B cell (primary cell): ENCODE results near the gene ANKRD28. TPM values are rescaled to one million over a fixed set of nuclear protein-coding genes. Genes with fewer than 3 reads are reported as not detected.

Experiments used
- ATAC-seq: fragments of 200-7000 bp; cut with Tn5 transposase; one replicate; pipeline ENCODE4 v1.10.0; 2021; ENCODE audit warnings: low read depth, mild to moderate bottlenecking, moderate number of reproducible peaks, moderate library complexity
- CTCF ChIA-PET: fragments of 350-600 bp; sonication (Branson Sonifier 250); formaldehyde crosslinking; loops from one replicate; lab custom pipeline; 2021; ENCODE audit warnings: antibody characterized with exemption, inconsistent platforms; lab: Charles Lee
- POLR2A ChIA-PET: fragments of 350-600 bp; sonication (Branson Sonifier 250); formaldehyde crosslinking; loops from one replicate; lab custom pipeline; 2021; ENCODE audit warnings: antibody characterized with exemption; lab: Charles Lee
- DNase-seq: peaks from one replicate; pipeline ENCODE4 v3.0.0; 2013
- H2AFZ ChIP-seq: 2 replicates; pipeline ENCODE4 v1.6.1; 2012; ENCODE audit warnings: mild to moderate bottlenecking, low read depth, low read length; ENCODE audit not compliant: insufficient read depth, poor library complexity, severe bottlenecking
- H3K27ac ChIP-seq, 2 donors: 1 replicate in 1 of 2; 2 replicates in 1 of 2; pipeline ENCODE4 v1.5.1; 2012 to 2013; ENCODE audit warnings: low read length in 2 of 2, mild to moderate bottlenecking in 2 of 2, moderate library complexity in 1 of 2
- H3K27me3 ChIP-seq, 4 experiments: fragments of 200-600 bp in 1 of 4; sonication (generic) in 1 of 4; replicated peaks in 1 of 4; 1 replicate in 2 of 4; 2 replicates in 2 of 4; pipeline versions ENCODE4 v1.6.1 to v1.7.0; 2013 to 2016; ENCODE audit warnings: low read length in 3 of 4, mild to moderate bottlenecking in 2 of 4, mixed read lengths in 1 of 4, moderate library complexity in 1 of 4; ENCODE audit not compliant: insufficient read depth in 4 of 4, control insufficient read depth in 3 of 4; ENCODE audit errors: control extremely low read depth in 1 of 4
- H3K36me3 ChIP-seq, 2 experiments: replicated peaks in 1 of 2; 1 replicate in 1 of 2; 2 replicates in 1 of 2; pipeline versions ENCODE4 v1.6.1 to v1.7.1; 2013; ENCODE audit warnings: low read length in 1 of 2; ENCODE audit not compliant: insufficient read depth in 2 of 2, control insufficient read depth in 1 of 2; ENCODE audit errors: control extremely low read depth in 1 of 2, extremely low read depth in 1 of 2
- H3K4me1 ChIP-seq, 2 donors: fragments of 200-600 bp in 1 of 2; sonication (generic) in 1 of 2; 1 replicate in 1 of 2; 2 replicates in 1 of 2; pipeline versions ENCODE4 v1.5.1 to v1.6.1; 2013 to 2017; ENCODE audit warnings: low read length in 2 of 2; ENCODE audit not compliant: control insufficient read depth in 2 of 2, insufficient read depth in 2 of 2
- H3K4me2 ChIP-seq: replicated peaks from 2 replicates; pipeline ENCODE3; 2012; ENCODE audit warnings: mild to moderate bottlenecking, low read depth, low read length; ENCODE audit not compliant: poor library complexity, severe bottlenecking
- H3K4me3 ChIP-seq, 5 experiments: fragments of 200-600 bp in 1 of 5; sonication (generic) in 1 of 5; 1 replicate in 3 of 5; 2 replicates in 2 of 5; pipeline versions ENCODE4 v1.5.1 to v1.7.0; 2011 to 2016; ENCODE audit warnings: low read length in 4 of 5, mild to moderate bottlenecking in 4 of 5, low read depth in 2 of 5, control low read depth in 1 of 5, moderate library complexity in 1 of 5; ENCODE audit not compliant: insufficient read depth in 1 of 5; ENCODE audit errors: control extremely low read depth in 1 of 5, extremely low read depth in 1 of 5
- H3K79me2 ChIP-seq: fragments of 200-600 bp; sonication (generic); one replicate; pipeline ENCODE4 v1.6.0; 2016; ENCODE audit warnings: low read length; ENCODE audit not compliant: control insufficient read depth, insufficient read depth
- H3K9ac ChIP-seq: fragments of 200-600 bp; sonication (generic); 2 replicates; pipeline ENCODE4 v1.6.1; 2017; ENCODE audit warnings: mild to moderate bottlenecking, low read length, moderate library complexity
- H3K9me3 ChIP-seq, 3 donors: one replicate each; pipeline versions ENCODE4 v1.6.1 to v1.7.1; 2013; ENCODE audit warnings: low read length in 2 of 3; ENCODE audit not compliant: control insufficient read depth in 2 of 3, insufficient read depth in 1 of 3; ENCODE audit errors: control extremely low read depth in 1 of 3
- H4K20me1 ChIP-seq: 2 replicates; pipeline ENCODE4 v1.6.0; 2012; ENCODE audit warnings: mild to moderate bottlenecking, low read length; ENCODE audit not compliant: insufficient read depth, control insufficient read depth, poor library complexity, severe bottlenecking
- H3K27ac Mint-ChIP-seq: one replicate; pipeline ENCODE4 v1.8.0; 2021; ENCODE audit warnings: mixed read lengths
- H3K27me3 Mint-ChIP-seq: one replicate; pipeline ENCODE4 v1.8.0; 2021; ENCODE audit warnings: mixed read lengths
- H3K4me1 Mint-ChIP-seq: one replicate; pipeline ENCODE4 v1.8.0; 2021; ENCODE audit warnings: mixed read lengths
- H3K4me3 Mint-ChIP-seq: one replicate; pipeline ENCODE4 v1.8.0; 2021; ENCODE audit warnings: mixed read lengths
- H3K9me3 Mint-ChIP-seq: one replicate; pipeline ENCODE4 v1.8.0; 2022; ENCODE audit warnings: mixed read lengths; ENCODE audit not compliant: insufficient read depth
- CTCF ChIP-seq: fragments of 200-600 bp; IDR thresholded peaks from one replicate; pipeline ENCODE4 v1.8.0; 2022; ENCODE audit warnings: antibody characterized with exemption, mild to moderate bottlenecking
- EZH2 ChIP-seq: IDR thresholded peaks from 2 replicates; pipeline ENCODE4 v1.6.1; 2012; ENCODE audit warnings: borderline replicate concordance, low read depth, mild to moderate bottlenecking, moderate library complexity, low read length; ENCODE audit not compliant: insufficient read depth, poor library complexity, severe bottlenecking
- WGBS: methylation state at CpG from one replicate; pipeline ENCODE4 v1.1.5; 2013; ENCODE audit warnings: missing lambda C conversion rate; ENCODE audit not compliant: insufficient coverage; 5-methylcytosine and 5-hydroxymethylcytosine counted together
- intact Hi-C: fragments of 100-400 bp; cut with micrococcal nuclease; formaldehyde crosslinking; loops from one replicate; pipeline ENCODE4 v1.10.0; 2022
- polyA plus RNA-seq: library from polyadenylated mRNA; depleted of rRNA; stranded (reverse); fragments of >200 nt; gene quantifications from 2 replicates; pipeline ENCODE4 v1.2.3, GENCODE V29; 2012
- total RNA-seq, 2 donors: library from RNA; stranded (reverse); fragments of 120-200 nt in 1 of 2; gene quantifications; 1 replicate in 1 of 2; 2 replicates in 1 of 2; pipeline versions ENCODE4 v1.2.3 to v1.2.4, GENCODE V29; 2013 to 2022

Gene ANKRD28
- total and polyA plus RNA-seq, 2 donors (not counting 1 experiment from before 2014, with no cell fraction given) = 20.7 to 37.4 TPM

GRCh38 chr3:15665510-15666150 lies 132.1 kb downstream of the ANKRD28 start:
- H3K9ac ChIP-seq = no peak overlapping the region
- WGBS = 82% methylated on average over 2 of the region's 5 CpGs
- peaks cover 0 to 7% of the 10 kb centered on the region in 2 experiments for H3K36me3 ChIP-seq
- H3K4me2 ChIP-seq = no peak overlapping the region
- no peaks in the 10 kb centered on the region for H4K20me1 ChIP-seq
- H3K4me1 Mint-ChIP-seq = peaks cover 18% of the 10 kb centered on the region
- no peaks in the 10 kb centered on the region for H3K79me2 ChIP-seq
- H3K4me3 ChIP-seq = no peak overlapping the region
- H3K4me3 Mint-ChIP-seq = no peak overlapping the region
- H3K27ac Mint-ChIP-seq = no peak overlapping the region
- H3K9me3 Mint-ChIP-seq = no peaks in the 10 kb centered on the region
- ATAC-seq = no peak
- H3K4me1 ChIP-seq = peaks cover 3 to 11% of the 10 kb centered on the region in 2 donors
- peaks cover 4% of the 10 kb centered on the region for H3K27me3 Mint-ChIP-seq
- POLR2A ChIA-PET = no interaction called here
- intact Hi-C loops = no loop called here
- CTCF ChIA-PET = no interaction called here
- no peaks in the 10 kb centered on the region for H3K27me3 ChIP-seq
- H3K27ac ChIP-seq = no peak overlapping the region
- no peak for DNase-seq
- no peak overlapping the region for H2AFZ ChIP-seq
- no peaks in the 10 kb centered on the region for H3K9me3 ChIP-seq
- no peak for TF ChIP-seq CTCF
- TF ChIP-seq EZH2 = no peak

GRCh38 chr3:15664144-15664543 lies 133.6 kb downstream of the ANKRD28 start:
- H3K9ac ChIP-seq = no peak overlapping the region
- TF ChIP-seq EZH2 (no peak), CTCF (no peak)
- ATAC-seq (no peak), DNase-seq (no peak)
- no peak overlapping the region for H2AFZ ChIP-seq
- H3K4me1 Mint-ChIP-seq = peaks cover 18% of the 10 kb centered on the region
- H3K4me3 Mint-ChIP-seq = no peak overlapping the region
- no peaks in the 10 kb centered on the region for H3K27me3 ChIP-seq
- H3K9me3 Mint-ChIP-seq = no peaks in the 10 kb centered on the region
- no peak overlapping the region for H3K27ac Mint-ChIP-seq
- intact Hi-C loops = no loop called here
- H3K4me1 ChIP-seq = peaks cover 3 to 11% of the 10 kb centered on the region in 2 donors
- POLR2A ChIA-PET = no interaction called here
- CTCF ChIA-PET = interaction anchor here (1.2 kb wide), 1 partner anchor 34 kb away, joined by 3 read pairs; no protein-coding TSS in a partner anchor
- no peak overlapping the region for H3K27ac ChIP-seq
- H3K9me3 ChIP-seq = no peaks in the 10 kb centered on the region
- no peaks in the 10 kb centered on the region for H3K36me3 ChIP-seq
- 88% methylated on average over 1 of the region's 1 CpG for WGBS
- H3K27me3 Mint-ChIP-seq = peaks cover 4% of the 10 kb centered on the region
- H3K79me2 ChIP-seq = no peaks in the 10 kb centered on the region
- H4K20me1 ChIP-seq = no peaks in the 10 kb centered on the region
- H3K4me2 ChIP-seq = no peak overlapping the region
- no peak overlapping the region for H3K4me3 ChIP-seq
